ENCODE measurements around the gene KSR1. TPM values are rescaled to one million over a fixed set of nuclear protein-coding genes. Genes with fewer than 3 reads are reported as not detected.
A peak's percentile ranks its signal among the peaks of the same experiment; 100 is the strongest.

KSR1 gene
- total RNA-seq, 1 experiment from 2014 or later = 88.9 TPM

- no peak for DNase-seq
- Histone ChIP-seq H3K4me3 (ENCODE audit: low read depth, low read length) (no peak overlapping the region), H3K36me3 (ENCODE audit: control insufficient read depth, insufficient read depth, low read length) (no peaks in the 10 kb centered on the region), H3K27me3 (replicated peaks; ENCODE audit: control insufficient read depth, insufficient read depth, low read length) (no peaks in the 10 kb centered on the region), H3K9me3 (0 out of 2 replicates have a peak, but pooled peaks cover 4% of the 10 kb centered on the region), H3K4me1 (peaks cover 50% of the 10 kb centered on the region)
- POLR2A ChIA-PET = no interaction called here
- TF ChIP-seq, protein P1, sequence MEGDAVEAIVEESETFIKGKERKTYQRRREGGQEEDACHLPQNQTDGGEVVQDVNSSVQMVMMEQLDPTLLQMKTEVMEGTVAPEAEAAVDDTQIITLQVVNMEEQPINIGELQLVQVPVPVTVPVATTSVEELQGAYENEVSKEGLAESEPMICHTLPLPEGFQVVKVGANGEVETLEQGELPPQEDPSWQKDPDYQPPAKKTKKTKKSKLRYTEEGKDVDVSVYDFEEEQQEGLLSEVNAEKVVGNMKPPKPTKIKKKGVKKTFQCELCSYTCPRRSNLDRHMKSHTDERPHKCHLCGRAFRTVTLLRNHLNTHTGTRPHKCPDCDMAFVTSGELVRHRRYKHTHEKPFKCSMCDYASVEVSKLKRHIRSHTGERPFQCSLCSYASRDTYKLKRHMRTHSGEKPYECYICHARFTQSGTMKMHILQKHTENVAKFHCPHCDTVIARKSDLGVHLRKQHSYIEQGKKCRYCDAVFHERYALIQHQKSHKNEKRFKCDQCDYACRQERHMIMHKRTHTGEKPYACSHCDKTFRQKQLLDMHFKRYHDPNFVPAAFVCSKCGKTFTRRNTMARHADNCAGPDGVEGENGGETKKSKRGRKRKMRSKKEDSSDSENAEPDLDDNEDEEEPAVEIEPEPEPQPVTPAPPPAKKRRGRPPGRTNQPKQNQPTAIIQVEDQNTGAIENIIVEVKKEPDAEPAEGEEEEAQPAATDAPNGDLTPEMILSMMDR (IDR thresholded peaks at IDR 0.05; ENCODE audit: insufficient read depth in 1 of 2, low read depth in 1 of 2, low read length in 1 of 2, severe bottlenecking in 1 of 2, unreplicated experiment in 1 of 2) = no peak
- CTCF ChIA-PET = interaction anchor here (1.0 to 2.7 kb wide), 5 partner anchors 10 to 75 kb away, joined by 3 to 9 read pairs (median 4); no protein-coding TSS in a partner anchor
- Mint-ChIP-seq H3K36me3 (ENCODE audit: insufficient read depth, unreplicated experiment) (peaks cover 11% of the 10 kb centered on the region), H3K4me3 (ENCODE audit: unreplicated experiment) (no peak overlapping the region), H3K4me1 (ENCODE audit: low read depth, unreplicated experiment) (peaks cover 37% of the 10 kb centered on the region), H3K27ac (ENCODE audit: unreplicated experiment) (peak overlapping the region; percentile 70), H3K9me3 (ENCODE audit: unreplicated experiment) (no peaks in the 10 kb centered on the region), H3K27me3 (ENCODE audit: insufficient read depth, unreplicated experiment) (no peaks in the 10 kb centered on the region)
- intact Hi-C loops (cut with micrococcal nuclease; ENCODE audit: unreplicated experiment) = loop anchor here (1.0 kb wide), 5 partner anchors 11 to 75 kb away; no protein-coding TSS in a partner anchor
- no TSS peak for BruUV-seq (replicated peaks)
These were observed 112.6 kb downstream of the KSR1 start for GRCh38 chr17:27568811-27569210.

- intact Hi-C loops (cut with micrococcal nuclease; ENCODE audit: unreplicated experiment) = loop anchor here (1.0 kb wide), 5 partner anchors 11 to 75 kb away; no protein-coding TSS in a partner anchor
- no peaks in the 10 kb centered on the region for H3K36me3 ChIP-seq (ENCODE audit: control insufficient read depth, insufficient read depth, low read length)
- POLR2A ChIA-PET = no interaction called here
- Mint-ChIP-seq H3K27ac (ENCODE audit: unreplicated experiment) (peak overlapping the region; percentile 83), H3K4me3 (ENCODE audit: unreplicated experiment) (no peak overlapping the region), H3K9me3 (ENCODE audit: unreplicated experiment) (no peaks in the 10 kb centered on the region), H3K36me3 (ENCODE audit: insufficient read depth, unreplicated experiment) (peaks cover 8% of the 10 kb centered on the region), H3K27me3 (ENCODE audit: insufficient read depth, unreplicated experiment) (no peaks in the 10 kb centered on the region), H3K4me1 (ENCODE audit: low read depth, unreplicated experiment) (peaks cover 42% of the 10 kb centered on the region)
- TF ChIP-seq, protein P1 (IDR thresholded peaks at IDR 0.05; ENCODE audit: insufficient read depth in 1 of 2, low read depth in 1 of 2, low read length in 1 of 2, severe bottlenecking in 1 of 2, unreplicated experiment in 1 of 2) = peak; percentile 97 to 98
- peak; percentile 89 for DNase-seq
- no peak overlapping the region for H3K4me3 ChIP-seq (ENCODE audit: low read depth, low read length)
- H3K27me3 ChIP-seq (replicated peaks; ENCODE audit: control insufficient read depth, insufficient read depth, low read length) = no peaks in the 10 kb centered on the region
- BruUV-seq (replicated peaks) = no TSS peak
- CTCF ChIA-PET = interaction anchor here (1.0 to 2.7 kb wide), 4 partner anchors 9 to 75 kb away, joined by 4 to 9 read pairs (median 6); no protein-coding TSS in a partner anchor
- H3K4me1 ChIP-seq = peaks cover 54% of the 10 kb centered on the region
- H3K9me3 ChIP-seq = 0 out of 2 replicates have a peak, but pooled peaks cover under 1% of the 10 kb centered on the region
These were observed 113.0 kb downstream of the KSR1 start for GRCh38 chr17:27569257-27569722.

DNA sequence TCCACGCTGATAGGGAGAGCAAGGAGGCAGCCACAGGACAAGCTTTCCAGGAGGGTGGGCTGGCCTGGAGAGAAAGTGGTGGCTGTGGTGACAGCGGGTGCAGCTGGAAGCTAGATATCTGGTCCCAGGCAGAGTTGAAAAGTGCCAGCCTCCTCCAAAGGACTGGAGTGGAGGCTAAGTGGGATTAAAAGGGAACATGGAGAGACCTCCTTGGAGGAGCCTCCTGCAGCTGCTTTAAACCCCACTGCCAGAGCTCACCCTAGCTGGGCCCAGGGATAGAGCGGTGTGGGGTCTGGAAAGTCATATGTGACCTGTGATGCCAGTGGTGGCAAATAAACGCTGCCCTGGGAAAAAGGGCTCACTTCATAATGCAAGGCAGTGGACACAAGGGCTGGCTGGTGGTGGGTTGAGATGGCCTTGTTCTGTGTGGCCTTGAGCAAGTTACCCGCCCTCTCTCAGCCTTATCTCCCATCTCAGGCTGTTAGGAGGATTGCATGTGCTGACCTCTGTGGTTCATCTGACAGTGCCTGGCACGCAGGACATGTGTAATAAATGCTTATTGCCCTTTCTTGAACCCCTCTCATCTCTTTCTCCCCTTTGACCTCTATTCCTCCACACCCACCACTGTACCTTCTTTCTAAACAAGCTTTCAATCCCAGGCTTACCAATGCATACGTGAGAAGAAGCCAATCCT is 113.8 kb downstream of the KSR1 start:
- no peak overlapping the region for H3K4me3 ChIP-seq (ENCODE audit: low read depth, low read length)
- Mint-ChIP-seq H3K9me3 (ENCODE audit: unreplicated experiment) (no peaks in the 10 kb centered on the region), H3K27ac (ENCODE audit: unreplicated experiment) (peak overlapping the region; percentile 83), H3K4me1 (ENCODE audit: low read depth, unreplicated experiment) (peaks cover 49% of the 10 kb centered on the region), H3K27me3 (ENCODE audit: insufficient read depth, unreplicated experiment) (no peaks in the 10 kb centered on the region), H3K36me3 (ENCODE audit: insufficient read depth, unreplicated experiment) (peaks cover 5% of the 10 kb centered on the region), H3K4me3 (ENCODE audit: unreplicated experiment) (no peak overlapping the region)
- intact Hi-C loops (cut with micrococcal nuclease; ENCODE audit: unreplicated experiment) = loop anchor here (1.0 to 5.0 kb wide), 6 partner anchors 10 to 76 kb away; no protein-coding TSS in a partner anchor
- H3K4me1 ChIP-seq = peaks cover 62% of the 10 kb centered on the region
- H3K9me3 ChIP-seq = no peaks in the 10 kb centered on the region
- ChIA-PET POLR2A (no interaction called here), CTCF (interaction anchor here (0.6 to 2.7 kb wide), 3 partner anchors 9 to 76 kb away, joined by 4 to 9 read pairs (median 6); no protein-coding TSS in a partner anchor)
- H3K36me3 ChIP-seq (ENCODE audit: control insufficient read depth, insufficient read depth, low read length) = no peaks in the 10 kb centered on the region
- DNase-seq = peak; percentile 46 to 78
- BruUV-seq (replicated peaks) = no TSS peak
- TF ChIP-seq, protein P1 (IDR thresholded peaks at IDR 0.05; ENCODE audit: insufficient read depth in 1 of 2, low read depth in 1 of 2, low read length in 1 of 2, severe bottlenecking in 1 of 2, unreplicated experiment in 1 of 2) = no peak
- no peaks in the 10 kb centered on the region for H3K27me3 ChIP-seq (replicated peaks; ENCODE audit: control insufficient read depth, insufficient read depth, low read length)

Measured in Caco-2 (cell line).